GM21526 (cell line): ENCODE results near the gene MX2.
"Not testable (repeated sequence)": the region's sequence is repeated elsewhere in the genome, so short reads cannot be mapped to it uniquely, and the experiment has no call there.

ENCODE experiments used
- ATAC-seq: cut with Tn5 transposase; IDR thresholded peaks from one replicate; pipeline ENCODE4 v1.9.1; 2021; ENCODE audit warnings: moderate library complexity; ENCODE audit not compliant: unreplicated experiment, low FRiP score

Gene MX2

DNA sequence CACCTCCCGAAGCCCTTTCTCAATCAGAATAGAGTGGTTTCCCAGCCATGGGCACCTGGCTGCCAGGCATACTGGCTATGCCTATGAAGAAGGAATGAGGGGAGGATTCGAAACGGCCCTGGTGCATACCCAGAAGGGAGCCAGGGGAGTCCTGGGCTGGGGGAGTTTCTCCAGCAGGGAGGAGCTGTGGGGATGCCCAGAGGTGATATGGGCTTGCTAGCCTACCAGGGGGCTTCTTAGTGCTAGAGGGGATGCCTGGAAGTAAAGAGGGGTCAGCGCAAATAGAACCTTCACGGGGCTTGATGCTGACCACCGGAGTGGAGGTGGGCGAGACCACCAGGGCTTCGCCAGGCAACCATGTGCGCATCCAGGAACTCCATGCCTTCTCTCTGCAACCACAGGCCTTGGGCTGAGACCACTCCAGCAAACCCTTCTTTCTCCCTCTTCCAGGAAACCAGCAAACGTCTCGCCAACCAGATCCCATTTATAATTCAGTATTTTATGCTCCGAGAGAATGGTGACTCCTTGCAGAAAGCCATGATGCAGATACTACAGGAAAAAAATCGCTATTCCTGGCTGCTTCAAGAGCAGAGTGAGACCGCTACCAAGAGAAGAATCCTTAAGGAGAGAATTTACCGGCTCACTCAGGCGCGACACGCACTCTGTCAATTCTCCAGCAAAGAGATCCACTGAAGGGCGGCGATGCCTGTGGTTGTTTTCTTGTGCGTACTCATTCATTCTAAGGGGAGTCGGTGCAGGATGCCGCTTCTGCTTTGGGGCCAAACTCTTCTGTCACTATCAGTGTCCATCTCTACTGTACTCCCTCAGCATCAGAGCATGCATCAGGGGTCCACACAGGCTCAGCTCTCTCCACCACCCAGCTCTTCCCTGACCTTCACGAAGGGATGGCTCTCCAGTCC lies 46.0 kb downstream of the MX2 start:
- no peak for ATAC-seq

DNA sequence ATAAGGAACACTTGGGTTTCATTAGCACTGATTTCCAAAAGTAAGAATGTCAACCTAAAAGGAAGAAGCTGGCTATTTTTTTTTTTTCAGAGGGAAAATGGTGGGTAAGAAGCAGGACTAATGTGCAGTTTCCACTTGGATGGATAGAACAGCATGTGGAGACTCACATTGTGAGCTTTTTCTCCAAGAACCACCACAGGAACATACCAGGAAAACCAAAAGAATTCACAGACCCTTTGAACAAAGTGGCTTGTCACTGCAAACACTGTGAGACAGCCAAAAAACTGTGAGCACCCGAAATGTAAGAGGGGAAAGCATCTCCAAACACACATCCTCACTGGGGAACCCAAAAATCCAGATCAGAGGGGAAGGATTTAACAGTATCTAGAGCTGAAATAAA lies 48.5 kb downstream of the MX2 start:
- no peak for ATAC-seq

DNA sequence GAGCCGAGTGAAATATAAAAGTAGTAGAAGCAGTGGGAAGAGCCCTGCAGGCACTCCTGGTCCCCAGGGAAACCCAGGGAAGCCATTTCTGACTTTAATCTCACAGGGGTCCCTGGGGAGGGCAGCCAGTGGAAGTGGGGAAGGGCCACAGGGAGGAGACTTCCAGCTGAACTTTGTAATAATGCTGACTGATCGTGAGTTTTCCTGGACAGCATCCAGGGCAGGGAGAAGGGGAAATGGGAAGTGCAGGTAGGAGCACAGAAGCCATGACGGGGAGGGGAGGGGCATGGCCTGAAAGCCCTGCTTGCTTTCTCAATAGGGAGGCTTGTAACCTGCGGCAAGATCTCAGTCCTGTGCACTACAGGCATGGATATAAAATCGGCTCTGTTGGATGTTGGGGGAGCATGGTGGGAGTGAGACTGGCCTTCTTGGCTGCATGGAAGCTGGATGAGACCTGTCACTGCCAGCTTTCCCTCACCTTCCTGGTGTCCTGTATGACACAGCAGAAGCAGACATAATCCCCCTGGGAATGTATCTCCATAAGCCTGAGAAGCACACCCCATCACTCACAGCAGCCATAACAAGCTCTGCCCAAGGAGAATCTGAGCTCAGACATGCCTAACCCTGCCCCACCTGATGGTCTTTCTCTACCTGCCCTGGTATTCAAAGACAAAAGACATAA lies 49.1 kb downstream of the MX2 start:
- no peak for ATAC-seq

DNA sequence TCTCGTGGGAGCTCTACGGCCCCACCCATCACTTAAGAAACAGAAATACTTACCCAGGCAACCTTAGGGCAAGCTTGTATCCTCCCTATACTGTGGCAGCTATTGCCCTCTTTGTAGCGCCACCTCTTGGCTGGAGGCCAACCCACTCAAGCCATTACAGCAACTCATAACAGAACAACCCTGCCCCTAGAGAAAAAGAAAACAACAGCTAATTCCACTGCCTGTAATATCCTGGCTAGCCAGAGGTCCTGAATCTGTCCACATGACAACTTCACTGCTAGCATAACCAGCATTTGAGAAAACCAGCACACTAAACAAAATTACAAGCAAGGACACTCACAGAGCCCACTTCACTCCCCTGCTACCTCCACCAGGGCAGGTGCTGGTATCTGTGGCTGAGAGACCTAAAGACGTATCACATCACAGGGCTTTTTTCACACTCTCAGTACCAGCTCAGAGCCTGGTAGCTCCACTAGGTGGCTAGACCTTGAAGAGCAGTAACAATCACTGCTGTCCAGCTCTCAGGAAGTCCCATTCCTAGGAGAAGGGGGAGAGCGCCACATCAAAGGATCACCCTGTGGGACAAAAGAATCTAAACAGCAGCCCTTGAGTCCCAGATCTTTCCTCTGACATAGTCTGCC lies 49.7 kb downstream of the MX2 start:
- ATAC-seq, result no peak

DNA sequence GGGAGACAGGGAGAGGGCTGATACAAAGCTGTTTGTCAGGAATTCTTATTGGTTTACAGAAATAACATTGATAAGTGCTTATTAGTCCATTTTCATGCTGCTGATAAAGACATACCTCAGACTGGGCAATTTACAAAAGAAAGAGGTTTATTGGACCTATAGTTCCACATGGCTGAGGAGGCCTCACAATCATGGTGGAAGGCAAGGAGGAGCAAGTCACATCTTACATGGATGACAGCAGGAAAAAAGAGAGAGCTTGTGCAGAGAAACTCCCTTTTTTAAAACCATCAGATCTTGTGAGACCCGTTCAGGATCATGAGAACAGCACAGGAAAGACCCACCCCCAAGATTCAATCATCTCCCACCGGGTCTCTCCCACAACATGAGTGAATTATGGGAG lies 55.7 kb downstream of the MX2 start:
- ATAC-seq, result not testable (repeated sequence)

DNA sequence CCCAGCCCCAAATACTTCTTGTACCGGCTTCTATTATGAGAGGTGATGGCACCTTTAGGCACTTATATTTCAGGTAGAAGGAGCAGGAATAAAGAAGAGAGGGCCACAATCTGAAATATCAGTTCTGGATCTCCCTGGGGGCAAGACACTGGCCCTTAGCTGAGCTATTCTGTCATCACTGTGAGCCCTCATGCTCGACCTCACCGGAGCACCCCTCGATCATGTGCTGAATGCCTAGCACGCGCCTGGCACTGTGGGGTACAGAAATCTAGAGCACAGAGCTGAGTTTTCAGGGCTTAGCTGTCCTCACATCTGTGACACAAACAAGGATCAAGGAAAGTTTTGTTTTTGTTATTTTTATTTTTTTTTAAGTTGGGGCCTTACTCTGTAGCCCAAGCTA lies 56.6 kb downstream of the MX2 start:
- no peak for ATAC-seq

DNA sequence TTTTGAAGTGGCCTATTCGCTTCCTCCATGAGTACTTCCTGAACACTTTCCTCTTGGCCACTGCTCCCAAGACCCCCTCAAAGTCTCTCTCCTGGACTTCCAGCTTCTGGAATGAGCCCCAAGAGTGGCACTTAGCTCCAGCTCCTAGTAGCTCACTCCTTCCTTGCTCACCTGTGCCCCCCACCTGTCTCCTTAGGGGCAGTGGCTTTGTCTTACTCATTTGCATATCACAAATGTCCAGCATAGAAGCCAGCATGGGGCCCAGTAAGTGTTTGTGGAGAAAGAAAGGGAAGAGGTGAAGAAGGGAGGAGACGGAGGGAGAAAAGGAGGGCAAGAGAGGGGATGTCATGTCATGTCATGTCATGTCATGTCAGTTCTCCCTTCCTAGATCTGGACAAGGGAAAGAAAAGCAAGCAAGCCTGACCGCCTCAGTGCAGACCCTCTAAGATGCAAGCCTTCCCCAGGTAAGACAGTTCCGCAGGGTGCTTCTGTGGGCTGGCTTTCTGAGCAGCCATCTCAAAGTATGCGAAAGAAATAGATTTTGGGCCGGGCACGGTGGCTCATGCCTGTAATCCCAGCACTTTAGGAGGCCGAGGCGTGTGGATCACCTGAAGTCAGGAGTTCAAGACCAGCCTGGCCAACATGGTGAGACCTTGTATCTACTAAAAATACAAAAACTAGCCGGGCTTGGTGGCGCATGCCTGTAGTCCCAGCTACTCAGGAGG lies 57.3 kb downstream of the MX2 start:
- ATAC-seq, result no peak

DNA sequence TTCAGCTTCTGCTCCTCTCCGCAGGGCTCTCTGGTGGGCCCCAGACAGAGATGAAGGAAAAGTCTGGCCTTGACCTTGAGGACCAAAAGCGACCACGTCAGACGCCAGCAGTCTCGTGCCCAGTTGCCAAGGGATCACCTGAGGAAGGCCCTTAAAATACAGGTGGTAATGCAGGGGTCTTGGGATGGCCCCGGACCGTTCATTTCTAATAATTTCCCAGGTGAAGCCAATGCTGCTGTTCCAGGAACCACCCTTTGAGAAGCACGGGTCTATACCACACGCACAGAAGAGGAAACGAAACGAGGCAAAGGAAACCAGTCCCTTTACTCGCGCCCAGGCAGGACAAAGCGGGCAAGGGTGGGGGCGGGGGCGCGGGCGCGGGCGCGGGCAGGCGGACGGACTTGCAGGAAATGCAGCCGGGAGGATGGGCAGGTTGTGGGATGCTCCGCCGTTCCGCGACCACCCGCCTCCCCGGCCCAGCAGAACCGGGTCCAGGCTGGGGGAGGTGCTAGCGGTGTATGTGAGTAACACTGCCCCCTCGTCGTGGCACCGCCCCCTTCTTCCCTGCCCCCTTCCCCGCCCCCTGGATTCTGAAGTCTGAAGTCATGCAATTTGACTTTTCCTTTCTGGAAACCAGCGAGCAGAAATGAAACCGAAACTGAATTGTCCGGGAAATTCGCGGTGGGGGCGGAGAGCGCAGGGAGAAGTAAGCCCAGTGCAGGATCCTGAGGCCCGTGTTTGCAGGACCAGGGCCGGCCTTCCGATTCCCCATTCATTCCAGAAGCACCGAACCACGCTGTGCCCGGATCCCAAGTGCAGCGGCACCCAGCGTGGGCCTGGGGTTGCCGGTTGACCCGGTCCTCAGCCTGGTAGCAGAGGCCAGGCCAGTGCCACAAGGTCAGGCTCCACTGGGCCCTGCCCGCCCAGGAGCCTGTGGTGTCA lies 58.4 kb downstream of the MX2 start:
- ATAC-seq, result peak; percentile 68

DNA sequence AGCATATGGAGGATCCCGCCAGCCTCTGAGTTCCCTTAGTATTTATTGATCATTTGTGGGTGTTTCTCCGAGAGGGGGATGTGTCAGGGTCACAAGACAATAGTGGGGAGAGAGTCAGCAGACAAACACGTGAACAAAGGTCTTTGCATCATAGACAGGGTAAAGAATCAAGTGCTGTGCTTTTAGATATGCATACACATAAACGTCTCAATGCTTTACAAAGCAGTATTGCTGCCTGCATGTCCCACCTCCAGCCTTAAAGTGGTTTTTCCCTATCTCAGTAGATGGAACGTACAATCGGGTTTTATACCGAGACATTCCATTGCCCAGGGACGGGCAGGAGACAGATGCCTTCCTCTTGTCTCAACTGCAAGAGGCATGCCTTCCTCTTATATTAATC lies 59.2 kb downstream of the MX2 start:
- not testable (repeated sequence) for ATAC-seq

DNA sequence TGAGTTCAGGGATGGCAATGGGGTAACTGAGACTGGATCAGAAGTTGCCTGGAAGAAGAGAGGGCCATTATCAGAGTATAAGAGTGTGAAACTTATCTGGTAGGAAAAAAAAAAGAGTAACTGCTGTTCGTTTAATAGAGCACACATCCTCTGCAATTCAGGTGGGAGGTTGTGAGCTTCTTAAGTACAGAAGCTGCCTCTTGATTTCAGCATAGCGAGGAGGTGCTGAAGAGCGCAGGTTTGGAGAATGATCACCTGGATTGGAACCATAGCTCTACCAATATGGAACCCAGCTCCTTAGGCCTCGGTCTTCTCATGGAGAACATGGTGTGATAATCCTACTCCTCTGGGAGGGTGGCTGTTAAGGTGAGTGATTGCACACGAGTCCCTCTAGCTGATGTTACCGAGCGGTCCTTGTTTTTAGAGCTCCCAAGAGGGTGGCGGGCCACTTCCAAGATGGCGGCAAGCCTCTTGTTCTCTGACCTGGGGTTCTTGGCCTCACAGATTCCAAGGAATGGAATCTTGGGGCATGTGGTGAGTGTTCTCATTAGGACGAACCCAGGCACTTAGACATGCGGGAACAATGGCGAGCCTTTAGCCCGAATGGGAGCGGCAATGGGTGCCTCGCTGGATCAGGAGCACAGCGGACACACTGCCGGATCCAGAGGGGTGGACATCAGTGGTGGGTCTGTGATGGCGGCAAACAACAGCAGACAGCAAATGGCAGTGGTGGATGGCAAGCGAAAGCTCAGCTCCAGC lies 60.9 kb downstream of the MX2 start:
- ATAC-seq, result no peak

DNA sequence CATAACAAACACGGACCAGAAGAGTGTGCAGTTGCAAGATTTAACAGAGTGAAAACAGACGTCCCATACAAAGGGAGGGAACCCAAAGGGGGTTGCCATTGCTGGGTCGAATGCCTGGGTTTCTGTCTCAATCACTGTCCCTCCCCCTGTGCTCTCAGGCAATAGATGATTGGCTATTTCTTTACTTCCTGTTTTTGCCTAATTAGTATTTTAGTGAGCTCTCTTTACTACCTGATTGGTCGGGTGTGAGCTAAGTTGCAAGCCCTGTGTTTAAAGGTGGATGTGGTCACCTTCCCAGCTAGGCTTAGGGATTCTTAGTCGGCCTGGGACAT lies 61.4 kb downstream of the MX2 start:
- not testable (repeated sequence) for ATAC-seq

DNA sequence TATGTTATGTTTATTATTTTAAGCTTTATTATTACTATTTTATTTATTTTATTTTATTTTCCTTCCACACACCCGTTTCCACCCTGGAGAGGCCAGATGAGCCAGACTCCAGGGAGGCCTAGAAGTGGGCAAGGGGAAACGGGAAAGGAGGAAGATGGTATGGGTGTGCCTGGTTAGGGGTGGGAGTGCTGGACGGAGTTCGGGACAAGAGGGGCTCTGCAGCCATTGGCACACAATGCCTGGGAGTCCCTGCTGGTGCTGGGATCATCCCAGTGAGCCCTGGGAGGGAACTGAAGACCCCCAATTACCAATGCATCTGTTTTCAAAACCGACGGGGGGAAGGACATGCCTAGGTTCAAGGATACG lies 63.7 kb downstream of the MX2 start:
- ATAC-seq, result no peak

DNA sequence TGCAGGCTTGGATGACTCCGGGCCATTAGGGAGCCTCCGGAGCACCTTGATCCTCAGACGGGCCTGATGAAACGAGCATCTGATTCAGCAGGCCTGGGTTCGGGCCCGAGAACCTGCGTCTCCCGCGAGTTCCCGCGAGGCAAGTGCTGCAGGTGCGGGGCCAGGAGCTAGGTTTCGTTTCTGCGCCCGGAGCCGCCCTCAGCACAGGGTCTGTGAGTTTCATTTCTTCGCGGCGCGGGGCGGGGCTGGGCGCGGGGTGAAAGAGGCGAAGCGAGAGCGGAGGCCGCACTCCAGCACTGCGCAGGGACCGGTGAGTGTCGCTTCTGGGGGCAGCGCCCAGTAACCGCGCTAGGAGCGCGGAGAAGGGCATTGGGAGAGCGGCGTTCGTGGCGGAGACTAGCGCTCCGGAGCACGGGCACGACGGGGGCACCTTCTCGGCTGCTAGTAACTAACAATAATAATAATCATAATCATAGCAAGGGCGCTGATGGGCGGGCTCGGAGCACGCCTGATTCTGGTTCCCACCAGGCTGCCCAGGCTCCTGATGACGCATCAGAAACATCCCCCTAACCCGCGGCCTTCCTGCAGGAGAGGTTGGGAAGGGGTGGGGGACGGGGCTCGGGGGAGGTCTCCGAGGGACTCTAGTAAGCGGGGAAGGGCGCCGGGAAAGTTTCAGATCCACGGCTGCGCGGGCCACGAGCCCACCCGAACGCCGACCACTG lies 64.3 kb downstream of the MX2 start, which contains the start of gene MX1:
TSS of gene MX1 (plus strand) at position 286 of the 722 bp plus-strand sequence. CDS start 5,832 bp downstream, outside the sequence.
- peak; percentile 80 for ATAC-seq

DNA sequence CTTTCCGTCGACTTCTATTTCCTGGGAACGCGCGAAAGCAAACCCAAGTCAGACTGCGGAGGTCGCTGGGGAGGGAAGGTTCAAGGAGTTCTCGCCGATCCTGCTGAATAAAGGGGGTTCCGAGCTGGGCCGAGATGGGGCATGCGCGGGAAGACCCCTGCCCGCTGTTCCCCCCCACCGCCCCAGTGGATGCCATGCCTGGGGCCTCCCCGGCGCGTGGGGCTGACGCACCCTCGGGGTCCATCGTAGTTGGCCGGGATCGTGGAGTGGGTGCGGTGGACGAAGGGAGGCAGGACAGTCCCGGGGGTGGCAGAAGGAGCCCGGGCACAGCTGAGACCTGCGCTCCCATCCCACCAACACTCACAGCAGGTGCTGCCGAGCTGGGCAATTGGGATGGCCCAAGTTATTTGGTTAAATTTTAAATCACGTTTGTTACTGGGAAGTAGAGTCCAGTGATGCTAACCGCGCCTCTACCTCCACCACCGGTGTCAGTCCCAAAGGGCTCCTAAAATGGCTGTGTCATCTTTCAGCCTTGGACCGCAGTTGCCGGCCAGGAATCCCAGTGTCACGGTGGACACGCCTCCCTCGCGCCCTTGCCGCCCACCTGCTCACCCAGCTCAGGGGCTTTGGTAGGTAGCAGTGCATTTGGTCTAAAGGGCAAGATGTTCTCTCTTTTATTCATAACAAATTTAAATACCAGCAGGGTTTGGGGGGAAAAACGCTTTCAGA lies 65.0 kb downstream of the MX2 start:
- ATAC-seq, result no peak

DNA sequence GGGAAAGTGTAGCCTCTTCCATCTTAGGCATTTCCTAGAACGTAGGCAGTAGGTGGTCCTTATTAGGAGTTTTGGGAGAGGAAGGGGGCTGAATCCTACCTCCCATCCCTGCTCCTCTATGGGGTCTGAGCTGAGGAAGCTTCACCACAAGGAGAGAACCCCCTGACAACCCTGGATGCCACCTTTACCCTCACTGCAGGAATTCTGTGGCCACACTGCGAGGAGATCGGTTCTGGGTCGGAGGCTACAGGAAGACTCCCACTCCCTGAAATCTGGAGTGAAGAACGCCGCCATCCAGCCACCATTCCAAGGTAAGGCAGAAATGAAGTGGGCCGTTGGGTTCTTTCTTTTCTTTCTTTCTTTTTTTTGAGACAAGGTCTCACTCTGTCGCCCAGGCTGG lies 65.7 kb downstream of the MX2 start:
- no peak for ATAC-seq

DNA sequence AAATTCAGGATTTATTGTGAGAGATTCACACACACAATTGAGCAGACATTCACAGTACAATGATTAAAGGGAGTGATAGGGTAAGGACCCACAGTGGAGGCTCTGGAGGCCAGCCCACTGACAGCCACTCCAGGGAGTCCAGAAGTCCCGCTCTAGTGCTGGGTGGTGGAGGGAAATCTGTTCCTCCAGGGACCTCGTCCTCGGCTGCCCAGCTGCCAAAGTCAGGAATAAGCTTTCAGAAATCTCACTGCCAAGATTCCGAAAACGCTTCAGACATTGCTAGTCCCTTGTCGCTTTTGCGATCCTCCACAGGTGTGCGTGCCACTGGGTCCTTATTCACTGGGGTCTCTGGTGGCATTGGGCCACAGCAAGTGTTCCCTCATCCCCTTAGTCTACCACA lies 66.5 kb downstream of the MX2 start:
- ATAC-seq, result no peak

DNA sequence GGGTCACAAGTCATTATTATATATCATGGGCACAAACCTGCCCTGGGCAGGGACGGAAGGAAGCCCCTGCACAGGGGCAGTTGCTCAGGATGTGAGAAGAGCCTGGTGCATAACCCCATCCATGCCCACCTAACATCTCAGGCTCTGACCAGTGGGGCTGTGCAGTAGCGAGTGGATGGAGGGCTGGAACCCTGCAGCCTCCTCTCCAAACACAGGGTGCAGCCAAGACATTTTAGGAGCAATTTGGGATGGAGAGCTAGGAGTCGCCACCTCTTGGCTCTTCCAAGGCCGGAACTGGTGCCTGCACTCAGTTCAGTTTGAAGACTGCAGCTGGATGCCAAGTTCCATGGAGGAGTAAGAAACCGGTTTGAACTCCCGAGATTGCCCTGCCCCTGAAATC lies 67.0 kb downstream of the MX2 start:
- no peak for ATAC-seq

DNA sequence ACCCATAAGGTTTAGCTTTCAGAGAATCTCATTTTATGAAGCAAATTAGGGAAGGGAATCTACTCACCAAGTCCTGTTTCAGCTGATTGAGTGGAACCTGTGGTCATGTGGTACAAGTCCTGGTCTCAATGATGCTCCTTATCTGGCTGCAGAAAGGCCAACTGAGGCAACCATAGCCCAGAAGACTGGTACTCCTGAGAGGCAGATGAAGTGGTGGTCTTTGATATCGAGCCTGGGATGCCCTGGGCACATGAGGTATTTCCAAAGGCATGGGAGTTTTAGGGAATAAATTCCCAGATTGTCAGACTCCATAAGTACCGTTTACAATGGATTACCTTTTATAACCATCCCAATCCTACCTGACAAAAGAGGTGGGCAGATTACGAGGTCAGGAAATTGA lies 67.5 kb downstream of the MX2 start:
- ATAC-seq, result no peak
